Endothelial cell of umbilical vein (primary cell): ENCODE results near the gene SFI1. TPM values are rescaled to one million over a fixed set of nuclear protein-coding genes. Genes with fewer than 3 reads are reported as not detected.

ENCODE experiments used
- BruUV-seq: library from RNA; stranded (reverse); fragments of 400-500 nt; replicated peaks from 2 replicates; lab custom pipeline; 2021; lab: Mats Ljungman, UMichigan
- CTCF ChIA-PET: fragments of 300-600, 350-600 bp; sonication (Branson Sonifier 250); formaldehyde crosslinking; loops from one replicate; lab custom pipeline; 2021; ENCODE audit warnings: antibody characterized with exemption, inconsistent platforms; lab: Charles Lee
- POLR2A ChIA-PET: fragments of 300-600, 350-600 bp; sonication (Branson Sonifier 250); formaldehyde crosslinking; loops from one replicate; lab custom pipeline; 2021; ENCODE audit warnings: antibody characterized with exemption, inconsistent platforms; lab: Charles Lee
- DNase-seq: peaks from one replicate; pipeline ENCODE4 v3.0.0-alpha.2; 2011; ENCODE audit warnings: low read depth, low spot score
- FAIRE-seq: peaks from 2 replicates; lab custom pipeline; 2011; peaks lifted over from hg19 to GRCh38; lab: Jason Lieb, UNC
- H2AFZ ChIP-seq: 2 replicates; pipeline ENCODE4 v1.6.0; 2012; ENCODE audit warnings: low read depth, low read length, control low read depth, inconsistent platforms
- H3K27ac ChIP-seq: 2 replicates; pipeline ENCODE4 v1.5.1; 2011; ENCODE audit warnings: low read depth, mild to moderate bottlenecking, control low read depth, low read length, moderate library complexity; ENCODE audit not compliant: insufficient read depth
- H3K27me3 ChIP-seq, 2 experiments: 2 replicates each; pipeline versions ENCODE4 v1.6.0 to v1.6.1; 2011; ENCODE audit warnings: low read length in 2 of 2, mixed read lengths in 1 of 2; ENCODE audit not compliant: control insufficient read depth in 2 of 2, insufficient read depth in 2 of 2
- H3K36me3 ChIP-seq, 2 experiments: 2 replicates in 1 of 2; 3 replicates in 1 of 2; pipeline ENCODE4 v1.5.1; 2011; ENCODE audit warnings: low read length in 2 of 2, mild to moderate bottlenecking in 1 of 2, moderate library complexity in 1 of 2; ENCODE audit not compliant: control insufficient read depth in 2 of 2, insufficient read depth in 2 of 2; ENCODE audit errors: extremely low read depth in 1 of 2
- H3K4me1 ChIP-seq: 3 replicates; pipeline ENCODE4 v1.5.1; 2011; ENCODE audit warnings: mild to moderate bottlenecking, low read length; ENCODE audit not compliant: control insufficient read depth, insufficient read depth; ENCODE audit errors: extremely low read depth
- H3K4me2 ChIP-seq: 2 replicates; pipeline ENCODE4 v1.6.1; 2011; ENCODE audit warnings: low read length, control low read depth, mixed read lengths; ENCODE audit not compliant: insufficient read depth
- H3K4me3 ChIP-seq, 3 experiments: fragments of 200-600 bp in 1 of 3; sonication (generic), shearing (Covaris generic) in 1 of 3; replicated peaks in 1 of 3; 2 replicates each; pipeline ENCODE4 v1.5.1; 2011 to 2016; ENCODE audit warnings: control low read depth in 3 of 3, low read length in 3 of 3, mild to moderate bottlenecking in 2 of 3, inconsistent platforms in 1 of 3, low read depth in 1 of 3, moderate library complexity in 1 of 3; ENCODE audit not compliant: insufficient read depth in 1 of 3
- H3K79me2 ChIP-seq: 2 replicates; pipeline ENCODE4 v1.6.0; 2012; ENCODE audit warnings: low read length, inconsistent platforms; ENCODE audit not compliant: control insufficient read depth, insufficient read depth
- H3K9ac ChIP-seq: replicated peaks from 2 replicates; pipeline ENCODE3; 2011; ENCODE audit warnings: low read length, control low read depth; ENCODE audit not compliant: insufficient read depth; ENCODE audit errors: extremely low read depth
- H3K9me1 ChIP-seq: replicated peaks from 3 replicates; pipeline ENCODE4 v1.6.0; 2011; ENCODE audit warnings: mild to moderate bottlenecking, low read length; ENCODE audit not compliant: control insufficient read depth, insufficient read depth; ENCODE audit errors: extremely low read depth
- H3K9me3 ChIP-seq: replicated peaks from 2 replicates; pipeline ENCODE4 v1.5.1; 2012; ENCODE audit warnings: low read length, inconsistent platforms; ENCODE audit not compliant: control insufficient read depth, insufficient read depth
- H4K20me1 ChIP-seq: replicated peaks from 2 replicates; pipeline ENCODE3; 2011; ENCODE audit warnings: mild to moderate bottlenecking, low read length; ENCODE audit not compliant: control insufficient read depth, insufficient read depth; ENCODE audit errors: extremely low read depth
- CTCF ChIP-seq, 2 donors: IDR thresholded peaks; 1 replicate in 1 of 2; 2 replicates in 1 of 2; pipeline ENCODE4 v1.5.1; 2011; ENCODE audit warnings: low read length in 2 of 2, mild to moderate bottlenecking in 2 of 2, moderate library complexity in 2 of 2, control low read depth in 1 of 2, inconsistent platforms in 1 of 2, low read depth in 1 of 2; ENCODE audit not compliant: insufficient read depth in 1 of 2; ENCODE audit errors: extremely low read depth in 1 of 2
- EZH2 ChIP-seq: IDR thresholded peaks from 2 replicates; pipeline ENCODE4 v1.6.1; 2012; ENCODE audit warnings: borderline replicate concordance, low read depth, mild to moderate bottlenecking, moderate library complexity, low read length, inconsistent platforms; ENCODE audit not compliant: severe bottlenecking
- FOS ChIP-seq: IDR thresholded peaks from 2 replicates; pipeline ENCODE4 v1.6.1; 2011; ENCODE audit warnings: mild to moderate bottlenecking, low read length, moderate library complexity, borderline replicate concordance; ENCODE audit not compliant: insufficient read depth
- GATA2 ChIP-seq: IDR thresholded peaks from 2 replicates; pipeline ENCODE4 v1.7.0; 2011; ENCODE audit warnings: low read depth, mild to moderate bottlenecking, moderate library complexity, mixed read lengths, low read length; ENCODE audit not compliant: insufficient read length, insufficient read depth
- JUN ChIP-seq: IDR thresholded peaks from 2 replicates; pipeline ENCODE4 v1.6.1; 2011; ENCODE audit warnings: borderline replicate concordance, low read depth; ENCODE audit not compliant: insufficient read length, insufficient read depth
- MAX ChIP-seq: IDR thresholded peaks from 2 replicates; pipeline ENCODE4 v1.6.1; 2011; ENCODE audit not compliant: insufficient read depth, insufficient read length
- MYC ChIP-seq: IDR thresholded peaks from one replicate; pipeline ENCODE4 v1.6.1; 2011; ENCODE audit warnings: mild to moderate bottlenecking, low read depth, low read length
- POLR2A ChIP-seq: IDR thresholded peaks from 2 replicates; pipeline ENCODE4 v1.6.1; 2012; ENCODE audit warnings: low read depth, mild to moderate bottlenecking, control low read depth, low read length
- POLR2AphosphoS5 ChIP-seq: IDR thresholded peaks from 2 replicates; pipeline ENCODE4 v1.6.1; 2012; ENCODE audit warnings: low read depth, mild to moderate bottlenecking, control low read depth, low read length, moderate library complexity; ENCODE audit not compliant: insufficient read depth
- dilution Hi-C: fragments of 300-500 bp; cut with MboI; formaldehyde crosslinking; loops from one replicate; pipeline ENCODE4 v1.15.0; 2019; ENCODE audit warnings: low sequenced_read_pairs; ENCODE audit not compliant: extremely low pct_ligation_motif_present
- intact Hi-C: fragments of 100-400 bp; cut with micrococcal nuclease; formaldehyde crosslinking; loops from one replicate; pipeline ENCODE4 v1.10.0; 2022
- microRNA-seq: library from miRNA; unstranded; fragments of <30 nt; microRNA quantifications from one replicate; pipeline ENCODE4 v1.2.0, GENCODE V29; 2021; ENCODE audit warnings: borderline number of aligned reads, borderline replicate concordance
- polyA plus RNA-seq, 4 experiments: library from polyadenylated mRNA; depleted of rRNA in 3 of 4; stranded (reverse) in 3 of 4; unstranded in 1 of 4; fragments of >200 nt; gene quantifications; 2 replicates each; pipeline versions ENCODE4 v1.2.1 to v1.2.3, GENCODE V29; 2011 to 2012; ENCODE audit warnings: missing spikeins in 1 of 4
- small RNA-seq: library from RNA; depleted of rRNA; stranded (forward); fragments of <200 nt; gene quantifications from one replicate; pipeline ENCODE3, GENCODE V24; 2012; ENCODE audit warnings: low replicate concordance, low read depth; ENCODE audit not compliant: insufficient read depth, insufficient read length
- total RNA-seq: library from RNA; stranded (reverse); gene quantifications from 2 replicates; pipeline ENCODE4 v1.2.3, GENCODE V29; 2021

SFI1 gene
- total and polyA plus RNA-seq, 2 donors (not counting 3 experiments of a cell fraction or from before 2014, with no cell fraction given): 12.5 to 46.4 TPM

GRCh38 chr22:31662668-31663037, 166.3 kb downstream of the SFI1 start:
- Histone ChIP-seq H3K9ac (peak overlapping the region; percentile 77), H3K27ac (peak overlapping the region; percentile 63), H3K79me2 (peaks cover 40% of the 10 kb centered on the region), H3K4me1 (peaks cover 11% of the 10 kb centered on the region), H3K27me3 (no peaks in the 10 kb centered on the region), H3K4me2 (peak overlapping the region; percentile 80), H2AFZ (peak overlapping the region; percentile 93), H3K9me1 (no peaks in the 10 kb centered on the region), H3K36me3 (no peaks in the 10 kb centered on the region), H3K4me3 (peak overlapping the region; percentile 69 to 92 (median 90)), H3K9me3 (no peaks in the 10 kb centered on the region), H4K20me1 (no peaks in the 10 kb centered on the region)
- CTCF ChIA-PET: interaction anchor here (0.6 to 2.7 kb wide), 8 partner anchors 14 to 308 kb away, joined by 3 to 18 read pairs (median 4); no protein-coding TSS in a partner anchor
- dilution Hi-C loops (no loop called here), intact Hi-C loops (loop anchor here (1.0 to 2.0 kb wide), 3 partner anchors 14 to 88 kb away; partner anchors contain the start of gene PRR14L)
- no peak for TF ChIP-seq CTCF (IDR thresholded peaks at IDR 0.05; ENCODE audit: extremely low read depth in 1 of 2, insufficient read depth in 1 of 2, low read depth in 1 of 2, low read length in 2 of 2)
- no peak for TF ChIP-seq JUN
- TF ChIP-seq POLR2AphosphoS5: no peak
- TF ChIP-seq MYC: no peak
- no peak for TF ChIP-seq EZH2
- TF ChIP-seq MAX: no peak
- no peak for TF ChIP-seq FOS
- no peak for TF ChIP-seq GATA2
- TF ChIP-seq POLR2A: no peak
- POLR2A ChIA-PET: interaction anchor here (0.6 to 1.2 kb wide), 2 partner anchors 14 to 150 kb away, joined by 3 read pairs; no protein-coding TSS in a partner anchor
- DNase-seq (no peak), FAIRE-seq (no peak)
- no TSS peak for BruUV-seq

Small RNAs within 50 kb of the gene (microRNA-seq; reads per million reads assigned to microRNA genes)
- not detected for gene MIR7109

Small RNAs within 50 kb of the gene (small RNA-seq; reads per million reads assigned to genes)
- gene AL096701.2 (not detected), gene RNU6-28P (not detected)

Other genes starting within 250 kb of the SFI1 start
- 7.7 and 8.4 TPM in 2 replicates for gene PIK3IP1, start 204.0 kb upstream of the SFI1 start, total RNA-seq
- gene PIK3IP1, start 204.0 kb upstream of the SFI1 start, polyA plus RNA-seq: 11.1 and 13.2 TPM in 2 replicates
- gene PATZ1, start 150.2 kb upstream of the SFI1 start, total RNA-seq: 22.9 and 23.7 TPM in 2 replicates
- gene PATZ1, start 150.2 kb upstream of the SFI1 start, polyA plus RNA-seq: 19.7 and 20.5 TPM in 2 replicates
- 51.6 and 65.1 TPM in 2 replicates for gene DRG1, start 96.9 kb upstream of the SFI1 start, total RNA-seq
- gene DRG1, start 96.9 kb upstream of the SFI1 start, polyA plus RNA-seq: 30.6 and 37.7 TPM in 2 replicates
- gene EIF4ENIF1, start 6.7 kb upstream of the SFI1 start, total RNA-seq: 36.6 and 38.7 TPM in 2 replicates
- gene EIF4ENIF1, start 6.7 kb upstream of the SFI1 start, polyA plus RNA-seq: 22.4 and 22.8 TPM in 2 replicates
- gene PISD, start 165.7 kb downstream of the SFI1 start, total RNA-seq: 53.2 and 58.0 TPM in 2 replicates
- 48.5 and 53.4 TPM in 2 replicates for gene PISD, start 165.7 kb downstream of the SFI1 start, polyA plus RNA-seq